NCI-H2227 (cell line): Measurements from ENCODE around the gene MGST3.
A peak's percentile ranks its signal among the peaks of the same experiment; 100 is the strongest.
"Not testable (repeated sequence)": the region's sequence is repeated elsewhere in the genome, so short reads cannot be mapped to it uniquely, and the experiment has no call there.

Experiments used
- DNase-seq: peaks from one replicate; lab custom pipeline; 2025; ENCODE audit not compliant: unreplicated experiment; lab: John Stamatoyannopoulos, UW

The MGST3 gene

DNA sequence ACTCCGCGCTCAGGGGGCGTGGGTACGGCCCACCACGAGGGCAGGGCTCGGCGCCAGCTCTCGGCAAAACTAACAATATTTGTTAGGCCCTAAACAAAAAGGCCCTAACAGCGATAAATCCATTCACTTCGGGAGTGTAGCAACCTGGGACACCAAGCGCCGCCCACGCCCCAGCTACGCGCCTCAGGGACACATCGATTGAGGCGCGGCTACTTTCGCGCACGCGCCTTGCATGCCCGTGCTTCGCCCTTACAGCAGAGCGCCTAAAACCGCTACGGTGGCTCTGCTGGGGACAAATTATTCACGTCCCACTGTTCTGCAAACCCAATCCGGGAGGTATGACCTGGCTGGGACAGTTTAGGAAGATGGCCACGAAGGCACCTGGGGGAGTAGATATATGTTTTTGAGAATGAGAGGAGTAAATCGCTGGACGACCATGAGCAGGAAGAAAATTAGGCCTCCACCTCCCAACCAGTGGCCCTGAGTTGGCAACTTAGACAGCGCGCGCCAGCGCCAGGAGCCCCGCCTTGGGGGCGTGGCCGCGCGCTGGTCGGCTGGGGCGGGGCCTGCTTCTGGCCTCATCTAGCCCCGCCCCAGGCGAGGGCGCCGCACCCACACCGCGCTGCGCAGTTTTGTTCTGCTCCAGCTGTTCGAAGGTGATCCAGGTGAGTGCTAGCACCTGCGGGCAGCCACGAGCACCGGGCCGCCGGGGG, at the start of gene MGST3:
TSS of gene MGST3 (plus strand) at position 606 of the 713 bp plus-strand sequence. CDS start 18,614 bp downstream, outside the sequence.
- peak; percentile 97 for DNase-seq

DNA sequence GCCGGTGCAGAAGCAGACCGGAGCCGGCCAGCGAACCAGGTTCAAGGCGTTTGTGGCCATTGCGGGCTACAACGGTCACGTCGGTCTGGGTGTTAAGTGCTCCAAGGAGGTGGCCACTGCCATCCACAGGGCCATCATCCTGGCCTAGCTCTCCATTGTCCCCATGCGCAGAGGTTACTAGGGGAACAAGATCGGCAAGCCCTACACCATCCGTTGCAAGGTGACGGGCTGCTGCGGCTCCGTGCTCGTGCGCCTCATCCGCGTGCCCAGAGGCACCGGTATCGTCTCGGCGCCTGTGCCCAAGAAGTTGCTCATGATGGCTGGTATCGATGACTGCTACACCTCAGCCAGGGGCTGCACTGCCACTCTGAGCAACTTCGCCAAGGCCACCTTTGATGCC, 49.1 kb upstream of the MGST3 start:
- DNase-seq: no peak

DNA sequence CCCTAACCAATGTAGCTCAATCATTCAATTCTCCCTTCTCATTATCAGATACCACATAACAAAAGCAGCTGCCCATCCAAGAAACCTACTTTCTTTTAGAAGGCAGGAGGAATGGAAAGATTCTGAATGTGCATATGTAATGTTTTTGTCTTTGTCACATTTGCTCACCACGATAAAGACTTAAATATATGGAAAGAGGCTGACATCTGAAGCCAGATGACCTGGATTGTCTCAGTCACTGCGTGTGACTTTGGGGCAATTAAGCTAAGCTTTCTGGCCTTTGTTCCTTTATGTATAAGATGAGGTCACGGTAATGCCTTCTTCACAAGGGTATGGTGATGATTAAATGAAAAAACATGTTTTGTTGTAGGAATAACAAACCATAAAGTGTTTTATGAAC, 44.6 kb upstream of the MGST3 start:
- DNase-seq: no peak

DNA sequence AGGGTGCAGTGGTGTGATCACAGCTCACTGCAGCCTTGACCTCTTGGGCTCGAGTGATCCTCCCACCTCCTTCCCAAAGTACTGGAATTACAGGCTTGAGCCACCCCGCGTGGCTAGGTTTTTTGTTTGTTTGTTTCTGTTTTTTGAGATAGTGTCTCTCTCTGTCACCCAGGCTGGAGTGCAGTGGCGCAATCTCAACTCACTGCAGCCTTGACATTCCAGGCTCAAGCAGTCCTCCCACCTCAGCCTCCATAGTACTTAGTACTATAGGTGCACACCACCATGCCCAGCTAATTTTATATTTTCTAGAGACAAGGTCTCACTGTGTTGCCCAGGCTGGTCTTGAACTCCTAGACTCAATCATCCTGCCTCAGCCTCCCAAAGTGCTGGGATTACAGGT, 39.6 kb upstream of the MGST3 start:
- not testable (repeated sequence) for DNase-seq

DNA sequence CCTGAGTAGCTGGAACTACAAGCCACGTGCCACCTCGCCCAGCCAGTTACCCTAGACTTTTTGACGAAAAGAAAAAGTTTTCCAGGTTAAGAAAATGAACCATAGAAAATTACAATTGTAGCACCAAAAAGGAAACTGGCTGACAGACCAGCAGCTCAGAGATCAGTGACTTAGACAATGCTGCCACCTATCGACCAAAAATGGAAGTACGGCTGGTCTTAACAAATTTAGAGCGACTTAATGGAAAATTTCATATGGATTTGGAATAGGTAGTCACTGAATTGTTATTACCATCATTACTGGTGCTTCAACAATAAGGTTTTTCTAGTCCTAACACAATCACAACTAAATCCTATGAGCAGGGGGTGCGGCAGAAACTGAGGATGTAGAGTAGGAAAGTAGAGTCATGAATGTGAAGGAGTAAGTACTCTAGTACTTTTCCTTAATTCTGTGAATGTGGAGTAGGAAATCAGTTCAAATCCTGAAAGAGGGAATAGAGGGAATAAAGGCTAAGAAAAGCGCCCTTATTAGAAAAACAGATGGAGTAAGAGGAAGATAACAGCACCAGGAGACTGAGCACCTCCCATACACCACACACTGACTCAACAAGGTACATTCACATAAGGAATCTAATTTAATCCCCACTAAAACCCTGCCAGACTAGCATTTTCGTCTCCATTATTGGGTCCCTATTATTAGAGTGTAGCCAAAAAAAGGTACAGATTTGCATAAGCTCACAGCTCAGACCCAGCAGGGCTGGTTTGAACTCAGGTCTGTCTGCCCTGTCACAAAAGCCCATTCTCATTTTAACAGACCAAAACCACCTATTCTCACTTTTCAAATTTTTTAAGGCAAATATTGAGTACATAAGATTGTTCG, 37.9 kb upstream of the MGST3 start:
- peak; percentile 85 for DNase-seq

DNA sequence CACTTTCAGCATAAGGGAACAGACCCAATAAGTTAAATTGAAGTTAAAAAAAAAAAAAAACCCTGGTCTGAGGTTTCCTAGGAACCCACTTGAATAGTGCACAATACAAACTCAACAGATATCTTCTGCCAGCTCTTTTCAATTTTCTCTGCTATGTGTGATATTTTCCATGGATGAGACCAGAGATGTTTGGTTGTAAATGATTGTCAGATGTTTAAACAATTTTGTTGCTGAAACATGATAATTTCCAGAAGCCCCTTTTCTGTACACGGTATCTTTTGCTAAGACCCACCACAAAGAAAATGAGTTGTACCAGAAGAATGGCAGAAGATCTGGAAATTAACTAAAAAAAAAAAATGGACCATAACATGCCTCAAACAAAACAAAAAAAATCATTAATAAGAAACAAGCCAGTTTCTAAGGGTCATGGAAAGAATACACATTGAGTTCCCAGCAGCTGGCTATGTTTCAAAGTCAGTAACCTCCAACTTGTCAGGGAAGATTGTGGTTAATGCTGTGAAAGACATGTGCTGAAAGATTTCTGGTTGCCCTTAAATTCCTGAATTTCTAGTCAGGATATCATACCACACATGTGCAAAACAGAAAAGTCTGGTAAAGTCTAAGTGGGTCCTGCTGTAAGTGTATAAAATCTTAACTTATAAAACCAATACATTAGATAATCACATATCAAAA, 35.6 kb upstream of the MGST3 start:
- DNase-seq: no peak

DNA sequence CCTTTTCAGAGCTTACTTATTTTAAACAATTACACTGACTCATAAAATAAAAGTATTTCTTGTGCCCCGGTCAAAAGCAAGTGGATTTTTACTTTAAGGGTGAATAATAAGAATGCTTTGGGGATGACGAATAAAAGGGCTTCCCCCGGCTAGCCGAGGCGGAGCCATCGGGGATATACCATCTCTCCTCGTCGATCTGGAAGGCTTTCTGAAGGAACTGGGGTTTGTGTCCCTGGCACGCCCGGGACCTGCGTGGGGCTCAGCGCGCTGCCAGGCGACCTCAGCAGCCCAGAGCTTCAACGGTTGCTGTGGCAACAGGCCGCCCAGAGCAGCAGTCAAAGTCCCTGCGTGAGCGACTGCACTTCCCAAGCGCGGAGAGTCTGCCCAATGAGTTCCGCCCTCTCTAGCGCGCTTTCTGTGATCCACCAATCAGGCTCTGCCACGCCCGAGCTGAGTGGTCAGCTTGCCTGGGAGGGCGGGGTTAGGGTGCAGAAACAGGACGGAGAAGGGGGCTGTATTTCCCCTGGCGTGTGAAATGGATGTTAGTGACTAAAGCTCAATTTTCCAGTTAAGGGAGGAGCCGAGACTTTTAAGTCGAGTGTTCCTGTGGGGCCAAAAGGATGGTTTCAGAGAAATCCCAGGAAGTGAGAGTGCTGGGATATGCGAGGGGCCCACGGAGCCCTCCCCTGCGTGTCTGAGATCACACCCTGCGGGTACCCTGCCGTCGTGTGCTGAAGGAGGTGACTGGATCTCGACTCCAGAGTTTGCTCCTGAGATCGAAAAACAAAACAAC, 33.0 kb upstream of the MGST3 start:
- peak; percentile 98 for DNase-seq

DNA sequence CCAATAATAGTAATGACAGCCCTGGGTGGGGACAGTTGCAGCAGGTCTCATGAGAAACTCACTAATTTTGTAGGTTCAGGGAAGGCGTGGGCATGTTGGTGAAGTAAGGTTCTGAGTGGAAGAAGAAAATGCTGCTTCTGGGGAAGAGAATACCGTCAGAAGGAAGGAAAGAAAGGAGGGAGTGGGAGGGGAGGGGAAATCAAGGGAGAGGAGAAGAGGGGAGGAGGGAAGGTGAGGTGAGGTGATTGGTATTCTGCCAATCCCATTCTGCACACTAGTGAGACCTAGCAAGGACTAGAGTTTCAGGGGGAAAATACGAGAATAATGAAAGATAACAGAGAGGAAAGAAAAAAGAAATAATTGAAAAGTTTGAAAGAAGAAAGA, 32.4 kb upstream of the MGST3 start:
- no peak for DNase-seq

DNA sequence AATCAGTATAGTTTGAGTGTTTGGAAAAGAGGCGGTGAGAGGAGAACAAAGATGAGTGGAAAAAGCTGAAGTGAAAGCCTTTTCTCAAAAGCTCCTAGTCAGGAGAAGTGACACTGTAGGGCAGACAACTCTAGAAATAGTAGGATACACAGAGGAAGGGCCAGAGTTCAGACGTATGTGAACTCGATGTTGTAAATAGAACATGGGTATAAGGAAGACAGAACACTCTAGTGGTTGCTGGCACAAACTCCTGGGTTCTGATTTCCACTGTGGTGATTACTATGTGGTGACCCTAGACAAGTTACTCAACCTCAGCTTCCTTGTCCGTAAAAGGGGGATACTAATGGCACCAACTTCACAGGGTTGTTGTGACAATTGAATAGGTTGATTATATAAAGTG, 30.2 kb upstream of the MGST3 start:
- no peak for DNase-seq

DNA sequence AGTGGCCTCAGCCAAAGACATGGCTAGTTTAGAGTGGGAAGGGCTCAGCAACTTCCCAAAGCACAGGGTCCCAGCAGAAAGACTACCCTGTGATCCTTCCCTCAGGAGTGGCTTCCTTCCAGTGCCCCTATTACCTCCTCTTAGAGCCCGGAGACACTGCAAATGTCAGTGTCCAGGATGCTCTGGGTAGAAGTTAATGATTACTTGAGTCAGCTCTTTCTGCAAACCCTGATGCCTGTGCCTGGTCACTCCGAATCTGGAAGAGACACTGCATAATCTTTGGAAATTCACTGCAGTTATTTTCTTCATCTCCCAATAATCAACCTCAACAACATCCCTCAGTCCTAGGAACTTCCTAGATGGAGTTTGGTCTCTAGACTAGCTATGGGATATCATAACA, 27.2 kb upstream of the MGST3 start:
- DNase-seq: no peak

DNA sequence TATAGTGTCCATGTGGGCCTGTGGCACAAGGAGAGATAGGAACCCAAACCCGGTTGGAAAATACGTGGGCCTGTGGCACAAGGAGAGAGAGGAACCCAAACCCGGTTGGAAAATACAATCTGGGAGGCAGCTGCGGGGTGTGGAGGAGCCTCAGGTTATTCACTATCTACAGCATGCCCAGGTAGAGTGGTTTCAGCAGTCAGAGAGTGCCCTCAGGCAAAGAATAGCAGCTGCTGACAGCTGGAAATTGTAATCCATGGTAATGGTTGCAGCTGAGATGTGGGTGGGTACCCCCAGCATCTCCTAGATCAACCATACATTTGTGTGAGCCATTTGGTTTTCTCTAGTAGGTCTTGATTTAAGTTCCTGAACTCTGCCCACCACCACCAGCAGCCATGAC, 25.8 kb upstream of the MGST3 start:
- no peak for DNase-seq

DNA sequence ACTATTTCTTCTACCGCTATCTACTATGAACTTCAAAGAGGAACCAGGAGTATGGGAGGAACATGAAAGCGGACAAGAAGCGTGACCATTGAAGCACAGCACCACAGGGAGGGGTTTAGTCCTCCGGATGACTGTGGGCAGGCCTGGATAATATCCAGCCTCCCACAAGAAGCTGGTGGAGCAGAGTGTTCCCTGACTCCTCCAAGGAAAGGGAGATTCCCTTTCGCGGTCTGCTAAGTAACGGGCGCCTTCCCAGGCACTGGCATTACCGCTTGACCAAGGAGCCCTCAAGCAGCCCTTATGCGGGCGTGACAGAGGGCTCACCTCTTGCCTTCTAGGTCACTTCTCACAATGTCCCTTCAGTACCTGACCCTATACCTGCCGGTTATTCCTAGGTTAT, 24.4 kb upstream of the MGST3 start:
- DNase-seq: not testable (repeated sequence)

DNA sequence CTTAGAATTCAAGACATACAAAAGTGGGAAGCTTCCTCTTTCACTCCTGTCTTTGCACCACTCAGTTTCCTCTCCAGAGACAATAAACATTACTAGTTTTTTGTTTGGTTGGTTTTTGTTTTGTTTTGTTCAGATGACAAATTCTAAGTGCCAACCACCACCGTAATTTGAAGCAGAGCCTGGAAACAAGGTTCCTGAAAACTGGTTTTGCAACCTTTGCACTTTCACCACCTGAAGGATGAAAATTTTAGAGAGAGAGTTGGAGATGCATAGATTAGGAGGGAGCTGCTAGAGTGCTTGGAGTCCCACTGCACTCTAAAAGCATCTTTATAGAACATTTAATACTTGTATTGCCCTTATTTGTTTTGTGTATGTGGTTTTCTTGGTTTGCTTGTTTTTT, 20.2 kb upstream of the MGST3 start:
- DNase-seq: no peak

DNA sequence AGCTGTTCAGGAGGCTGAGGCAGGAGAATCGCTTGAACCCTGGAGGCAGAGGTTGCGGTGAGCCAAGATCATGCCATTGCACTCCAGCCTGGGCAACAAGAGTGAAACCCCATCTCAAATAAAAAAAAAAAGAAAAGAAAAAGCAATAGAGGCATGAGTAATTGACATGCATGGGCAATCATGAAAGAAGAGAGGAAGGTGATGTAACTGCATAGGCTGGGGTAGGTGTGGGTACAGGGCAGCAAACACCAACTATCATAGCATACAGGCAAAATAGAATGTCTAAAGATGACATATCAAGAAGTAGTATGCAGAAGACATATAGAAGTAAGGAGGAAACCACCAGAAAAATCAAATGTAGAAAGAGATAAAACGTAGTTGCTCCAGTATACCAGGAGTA, 19.0 kb upstream of the MGST3 start:
- no peak for DNase-seq

DNA sequence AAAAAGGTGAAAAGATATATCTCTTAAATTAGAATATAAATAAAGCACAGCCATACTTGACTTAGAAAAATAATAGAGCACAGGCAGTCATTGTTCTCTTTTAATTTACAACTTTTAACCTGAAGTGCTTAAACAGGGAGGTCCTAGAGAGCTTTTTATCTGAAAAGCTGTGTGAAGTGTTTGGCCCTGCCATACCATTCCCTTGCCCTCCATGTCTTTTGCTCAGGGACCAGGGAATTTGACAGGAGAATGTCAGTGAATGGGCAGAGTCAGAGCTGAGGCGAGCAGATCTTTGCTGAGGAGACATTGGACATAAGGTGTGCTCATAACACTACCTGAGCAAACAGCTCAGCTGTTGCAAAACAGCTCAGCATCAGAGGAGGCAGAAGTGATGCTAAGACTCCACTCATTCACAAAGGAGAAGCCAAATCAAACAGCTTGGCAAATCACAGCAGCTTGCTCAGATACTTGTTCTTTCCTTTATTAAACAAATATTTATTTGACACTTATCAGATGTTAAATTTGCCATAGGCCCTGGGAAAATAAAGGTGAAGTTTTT, 14.9 kb upstream of the MGST3 start:
- DNase-seq: no peak

DNA sequence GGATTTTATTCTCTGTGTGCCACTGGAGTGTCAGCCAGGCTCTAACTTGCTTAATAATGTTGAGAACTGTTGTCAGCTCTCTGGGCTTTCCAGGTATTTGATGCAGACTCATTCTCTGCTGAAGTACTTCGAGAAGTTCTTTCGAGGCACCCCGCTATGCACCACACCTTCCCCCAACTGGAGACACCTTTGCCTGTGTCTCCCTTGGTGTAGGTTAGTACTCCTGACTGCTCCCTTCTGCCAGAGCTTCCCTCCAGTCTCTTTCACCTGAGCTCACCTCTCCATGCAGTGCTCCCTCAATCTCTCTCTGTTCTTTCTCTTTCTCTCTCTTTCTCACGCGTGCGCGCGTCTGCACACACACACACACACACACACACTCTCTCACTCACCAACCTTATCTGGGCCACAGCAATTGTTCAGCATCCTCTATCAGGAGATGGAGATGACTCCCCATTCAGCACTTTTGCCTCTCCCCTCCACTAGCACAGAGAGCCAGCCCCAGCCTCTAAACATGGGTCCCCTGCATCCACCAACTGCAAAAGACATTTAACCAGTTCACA, 14.0 kb upstream of the MGST3 start:
- no peak for DNase-seq

DNA sequence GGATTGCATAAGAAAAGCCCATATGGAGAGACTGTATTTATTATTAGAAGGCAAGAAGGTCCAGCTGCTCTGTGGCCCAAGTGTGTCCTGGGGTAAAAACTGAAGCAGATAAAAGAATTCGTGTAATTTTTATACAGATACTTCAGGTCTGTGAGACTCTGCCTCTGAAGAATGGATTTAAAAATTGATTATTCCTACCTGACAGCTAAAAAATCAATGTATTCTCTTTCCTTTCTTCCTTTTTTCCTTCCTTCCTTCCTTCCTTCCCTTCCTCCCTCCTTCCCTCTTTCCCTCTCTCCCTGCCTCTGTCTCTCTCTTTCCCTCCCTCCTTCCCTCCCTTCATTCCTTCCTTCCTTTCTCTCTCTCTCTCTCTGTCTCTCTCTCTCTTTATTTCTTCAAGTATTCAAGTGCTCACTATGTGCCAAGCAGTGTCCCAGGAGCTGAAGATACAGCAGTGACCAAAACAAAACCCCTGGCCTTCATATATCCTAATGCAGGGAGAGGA, 11.3 kb upstream of the MGST3 start:
- no peak for DNase-seq

DNA sequence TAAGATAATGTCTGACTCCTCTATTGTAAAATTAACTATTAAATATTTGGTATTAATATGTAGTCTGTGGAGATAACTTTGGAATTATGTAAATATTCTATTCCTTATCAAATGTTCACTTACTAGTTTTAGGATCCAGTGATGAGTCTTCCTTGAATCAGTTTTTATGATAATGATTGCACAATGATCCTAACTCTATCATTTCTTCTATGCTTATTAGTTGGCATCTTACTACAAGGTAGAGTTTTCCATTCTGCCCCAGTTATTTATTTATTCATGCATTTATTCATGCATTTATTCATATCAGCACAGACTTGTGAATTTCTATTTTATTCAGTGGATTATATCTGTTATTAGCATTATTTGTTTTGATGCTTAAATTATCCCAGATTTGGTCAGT, 7.4 kb upstream of the MGST3 start:
- no peak for DNase-seq

DNA sequence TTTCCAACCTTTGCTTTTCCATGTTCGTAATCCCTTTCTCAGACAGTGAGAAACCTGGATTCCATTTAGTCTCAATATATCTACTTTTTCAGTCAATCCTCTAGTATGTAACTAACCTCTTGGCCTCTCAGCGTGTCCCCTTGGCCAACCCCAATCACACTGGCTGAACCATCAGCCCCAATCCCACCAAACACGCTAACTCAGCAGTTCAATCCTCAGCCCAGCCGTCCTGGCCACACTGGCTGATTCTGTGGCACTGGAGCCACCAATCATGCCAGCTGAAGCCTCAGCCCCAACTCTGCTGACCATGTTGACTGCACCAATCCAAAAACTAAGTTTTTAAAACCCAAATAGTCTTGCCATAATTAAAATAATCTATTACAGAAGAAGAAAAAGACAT, 6.6 kb upstream of the MGST3 start:
- no peak for DNase-seq

DNA sequence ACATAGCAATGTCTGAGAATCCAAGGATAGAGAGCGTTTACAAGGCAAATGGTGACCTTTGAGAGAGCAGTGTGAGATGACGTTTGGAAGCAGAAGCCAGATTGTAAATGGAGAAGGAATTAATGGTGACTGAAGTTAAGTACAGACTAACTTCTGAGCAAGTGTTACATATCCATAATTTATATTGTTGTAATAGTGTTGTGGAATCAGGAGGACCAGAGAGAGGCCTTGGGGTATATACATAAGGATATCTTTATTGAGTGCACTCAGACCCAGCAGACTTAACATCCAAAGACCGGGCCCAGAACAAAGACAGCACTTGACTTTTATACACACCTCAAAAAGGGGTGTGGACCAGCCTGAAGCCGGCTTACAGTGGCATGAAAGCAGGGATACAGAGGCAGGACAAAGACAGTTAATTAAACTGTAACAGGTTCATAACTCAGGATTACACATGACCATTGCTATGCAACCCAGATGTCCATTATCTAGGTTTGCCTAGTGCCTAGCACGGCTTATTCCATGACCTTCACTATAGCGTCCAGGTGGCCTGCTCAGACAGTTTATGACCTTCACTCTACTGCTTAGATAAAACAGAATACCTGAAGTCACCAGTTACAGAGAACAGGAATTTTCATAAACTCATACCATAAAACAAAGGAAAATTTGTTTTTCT, 2.7 kb upstream of the MGST3 start:
- DNase-seq: no peak
